ENCODE data around the gene PHYKPL.

PHYKPL gene

GRCh38 chr5:178194026-178194425 lies 38.6 kb downstream of the PHYKPL start:
- FAIRE-seq = no peak
- DNase-seq (ENCODE audit: insufficient read length, low spot score) = no peak

GRCh38 chr5:178193251-178193809 lies 39.3 kb downstream of the PHYKPL start:
- FAIRE-seq (no peak), DNase-seq (ENCODE audit: insufficient read length, low spot score) (no peak)

GRCh38 chr5:178192787-178193186 lies 39.8 kb downstream of the PHYKPL start:
- FAIRE-seq (no peak), DNase-seq (ENCODE audit: insufficient read length, low spot score) (no peak)

- DNase-seq (ENCODE audit: insufficient read length, low spot score) (no peak), FAIRE-seq (no peak)
Measured at GRCh38 chr5:178192244-178192643, 40.4 kb downstream of the PHYKPL start.

GRCh38 chr5:178191661-178192060 lies 40.9 kb downstream of the PHYKPL start:
- DNase-seq (ENCODE audit: insufficient read length, low spot score) (no peak), FAIRE-seq (no peak)

- DNase-seq (ENCODE audit: insufficient read length, low spot score) = no peak
- FAIRE-seq = no peak
Measured at GRCh38 chr5:178189433-178189832, 43.2 kb downstream of the PHYKPL start.

GRCh38 chr5:178187014-178187413 lies 45.6 kb downstream of the PHYKPL start, which contains the start of gene GMCL2:
Gene GMCL2 (minus strand): TSS chr5:178187371. CDS start chr5:178187299, 72 bp downstream.
- FAIRE-seq = no peak
- DNase-seq (ENCODE audit: insufficient read length, low spot score) = no peak

- FAIRE-seq (no peak), DNase-seq (ENCODE audit: insufficient read length, low spot score) (no peak)
Measured at GRCh38 chr5:178186427-178186826, 46.2 kb downstream of the PHYKPL start.

- DNase-seq (ENCODE audit: insufficient read length, low spot score) (no peak), FAIRE-seq (no peak)
Measured at GRCh38 chr5:178182158-178182876, 50.3 kb downstream of the PHYKPL start.

GRCh38 chr5:178180141-178180863 lies 52.3 kb downstream of the PHYKPL start:
- no peak for DNase-seq (ENCODE audit: insufficient read length, low spot score)
- FAIRE-seq = no peak

GRCh38 chr5:178177569-178177968 lies 55.0 kb downstream of the PHYKPL start:
- DNase-seq (ENCODE audit: insufficient read length, low spot score) = no peak
- FAIRE-seq = no peak

GRCh38 chr5:178176791-178177190 lies 55.8 kb downstream of the PHYKPL start:
- FAIRE-seq (no peak), DNase-seq (ENCODE audit: insufficient read length, low spot score) (no peak)

- FAIRE-seq (no peak), DNase-seq (ENCODE audit: insufficient read length, low spot score) (no peak)
Measured at GRCh38 chr5:178174456-178174855, 58.1 kb downstream of the PHYKPL start.

GRCh38 chr5:178170455-178170854 lies 62.1 kb downstream of the PHYKPL start:
- FAIRE-seq (no peak), DNase-seq (ENCODE audit: insufficient read length, low spot score) (no peak)

GRCh38 chr5:178165581-178165980 lies 67.0 kb downstream of the PHYKPL start:
- FAIRE-seq = no peak
- no peak for DNase-seq (ENCODE audit: insufficient read length, low spot score)

GRCh38 chr5:178163772-178164735 lies 68.5 kb downstream of the PHYKPL start:
- FAIRE-seq (peak; percentile 33), DNase-seq (ENCODE audit: insufficient read length, low spot score) (peak; percentile 87)

- no peak for FAIRE-seq
- no peak for DNase-seq (ENCODE audit: insufficient read length, low spot score)
Measured at GRCh38 chr5:178162481-178162880, 70.1 kb downstream of the PHYKPL start.

GRCh38 chr5:178160176-178160575 lies 72.4 kb downstream of the PHYKPL start:
- FAIRE-seq (no peak), DNase-seq (ENCODE audit: insufficient read length, low spot score) (no peak)
